Endodermal cell (in vitro differentiated cells): ENCODE data around the gene AGXT2. TPM values are rescaled to one million over a fixed set of nuclear protein-coding genes. Genes with fewer than 3 reads are reported as not detected.

Experiments
- DNase-seq: peaks from one replicate; pipeline ENCODE4 v3.0.0-alpha.2; 2017
- H3K27ac ChIP-seq: 2 replicates; pipeline ENCODE4 v1.5.1; 2013; ENCODE audit warnings: mild to moderate bottlenecking, low read depth, low read length, moderate library complexity
- H3K27me3 ChIP-seq: 2 replicates; pipeline ENCODE4 v1.6.1; 2013; ENCODE audit warnings: mild to moderate bottlenecking, low read length, moderate library complexity; ENCODE audit not compliant: insufficient read depth, control insufficient read depth, poor library complexity, severe bottlenecking
- H3K36me3 ChIP-seq: 2 replicates; pipeline ENCODE4 v1.7.0; 2013; ENCODE audit warnings: mild to moderate bottlenecking, low read length, moderate library complexity; ENCODE audit not compliant: control insufficient read depth, insufficient read depth
- H3K4me1 ChIP-seq: one replicate; pipeline ENCODE4 v1.7.0; 2013; ENCODE audit warnings: low read length; ENCODE audit not compliant: control insufficient read depth, insufficient read depth
- H3K4me3 ChIP-seq: 2 replicates; pipeline ENCODE4 v1.5.1; 2013; ENCODE audit warnings: mild to moderate bottlenecking, low read length, moderate library complexity
- H3K9ac ChIP-seq: 2 replicates; pipeline ENCODE4 v1.6.1; 2013; ENCODE audit warnings: mild to moderate bottlenecking, low read length, moderate library complexity; ENCODE audit not compliant: poor library complexity, severe bottlenecking; ENCODE audit errors: extremely low read depth
- H3K9me3 ChIP-seq: 2 replicates; pipeline ENCODE4 v1.6.1; 2013; ENCODE audit warnings: mild to moderate bottlenecking, low read length, moderate library complexity; ENCODE audit not compliant: control insufficient read depth
- H3K27ac Mint-ChIP-seq: 2 replicates; pipeline ENCODE4 v1.8.0; 2020; ENCODE audit warnings: mixed read lengths
- H3K27me3 Mint-ChIP-seq: 2 replicates; pipeline ENCODE4 v1.8.0; 2021; ENCODE audit warnings: mild to moderate bottlenecking, mixed read lengths; ENCODE audit not compliant: insufficient read depth
- H3K36me3 Mint-ChIP-seq: 2 replicates; pipeline ENCODE4 v1.8.0; 2020; ENCODE audit warnings: low read depth, mixed read lengths
- H3K4me1 Mint-ChIP-seq: 2 replicates; pipeline ENCODE4 v1.8.0; 2020; ENCODE audit warnings: mixed read lengths
- H3K4me3 Mint-ChIP-seq: 2 replicates; pipeline ENCODE4 v1.8.0; 2020; ENCODE audit warnings: mild to moderate bottlenecking, moderate library complexity, mixed read lengths
- H3K9me3 Mint-ChIP-seq: 2 replicates; pipeline ENCODE4 v1.8.0; 2020; ENCODE audit warnings: mild to moderate bottlenecking, mixed read lengths
- CTCF ChIP-seq: fragments of 200-600 bp; sonication (generic); conservative IDR thresholded peaks from 2 replicates; pipeline ENCODE4 v1.5.0; 2021; ENCODE audit warnings: antibody characterized with exemption, mild to moderate bottlenecking
- WGBS, 2 experiments: methylation state at CpG; one replicate each; pipeline versions ENCODE4 v1.1.5 to v1.1.7; 2013; ENCODE audit warnings: missing lambda C conversion rate in 2 of 2, mixed read lengths in 1 of 2; ENCODE audit not compliant: insufficient coverage in 1 of 2, insufficient read length in 1 of 2; 5-methylcytosine and 5-hydroxymethylcytosine counted together
- total RNA-seq, 2 donors: library from RNA; stranded (reverse); fragmentation: NEBNext Ultra II Directional in 1 of 2; extraction: Animal tissue kit (Norgen Biotek cat#: 25700) in 1 of 2; gene quantifications; 2 replicates in 1 of 2; 3 replicates in 1 of 2; pipeline ENCODE4 v1.2.1, GENCODE V29; 2021

AGXT2 gene
- total RNA-seq, 2 donors from 2014 or later: not detected

- no peak overlapping the region for H3K4me3 Mint-ChIP-seq
- no peak for TF ChIP-seq CTCF
- Histone ChIP-seq H3K27ac (no peak overlapping the region), H3K4me3 (no peak overlapping the region), H3K27me3 (no peaks in the 10 kb centered on the region), H3K9me3 (peaks cover 16% of the 10 kb centered on the region), H3K9ac (no peak overlapping the region), H3K4me1 (peaks cover 2% of the 10 kb centered on the region), H3K36me3 (no peaks in the 10 kb centered on the region)
- H3K27me3 Mint-ChIP-seq: peaks cover 11% of the 10 kb centered on the region
- no peak overlapping the region for H3K27ac Mint-ChIP-seq
- WGBS, 2 experiments: 96 to 100% methylated on average over 1 of the region's 1 CpG
- peaks cover 3% of the 10 kb centered on the region for H3K9me3 Mint-ChIP-seq
- no peak for DNase-seq
- H3K36me3 Mint-ChIP-seq: no peaks in the 10 kb centered on the region
- peaks cover 8% of the 10 kb centered on the region for H3K4me1 Mint-ChIP-seq
Observed at GRCh38 chr5:35004771-35005170, 43.0 kb downstream of the AGXT2 start.

GRCh38 chr5:35004200-35004599, 43.5 kb downstream of the AGXT2 start:
- WGBS, 2 experiments: 71 to 79% methylated on average over 5 of the region's 5 CpGs
- no peak overlapping the region for H3K4me3 ChIP-seq
- H3K9me3 Mint-ChIP-seq: peaks cover 3% of the 10 kb centered on the region
- H3K4me1 ChIP-seq: peaks cover 2% of the 10 kb centered on the region
- peaks cover 11% of the 10 kb centered on the region for H3K27me3 Mint-ChIP-seq
- no peaks in the 10 kb centered on the region for H3K36me3 Mint-ChIP-seq
- H3K27ac Mint-ChIP-seq: no peak overlapping the region
- H3K36me3 ChIP-seq: no peaks in the 10 kb centered on the region
- DNase-seq: peak; percentile 57
- peaks cover 4% of the 10 kb centered on the region for H3K4me1 Mint-ChIP-seq
- peaks cover 16% of the 10 kb centered on the region for H3K9me3 ChIP-seq
- H3K27me3 ChIP-seq: no peaks in the 10 kb centered on the region
- H3K4me3 Mint-ChIP-seq: no peak overlapping the region
- no peak overlapping the region for H3K27ac ChIP-seq
- no peak overlapping the region for H3K9ac ChIP-seq
- no peak for TF ChIP-seq CTCF

- peak; percentile 91 for DNase-seq
- Histone ChIP-seq H3K4me1 (no peaks in the 10 kb centered on the region), H3K36me3 (no peaks in the 10 kb centered on the region), H3K9me3 (peaks cover 16% of the 10 kb centered on the region), H3K27ac (no peak overlapping the region), H3K9ac (no peak overlapping the region), H3K4me3 (no peak overlapping the region), H3K27me3 (no peaks in the 10 kb centered on the region)
- 43 to 56% methylated on average over 8 to 18 of the region's 18 CpGs for WGBS, 2 experiments
- H3K4me3 Mint-ChIP-seq: no peak overlapping the region
- H3K4me1 Mint-ChIP-seq: no peaks in the 10 kb centered on the region
- peak; percentile 96 for TF ChIP-seq CTCF
- peaks cover 11% of the 10 kb centered on the region for H3K27me3 Mint-ChIP-seq
- no peak overlapping the region for H3K27ac Mint-ChIP-seq
- H3K36me3 Mint-ChIP-seq: no peaks in the 10 kb centered on the region
- H3K9me3 Mint-ChIP-seq: peaks cover 3% of the 10 kb centered on the region
Observed at GRCh38 chr5:35003018-35003957, 44.5 kb downstream of the AGXT2 start.
